GM12865 (cell line): ENCODE measurements around the gene REELD1.
A peak's percentile ranks its signal among the peaks of the same experiment; 100 is the strongest.

Experiments used
- DNase-seq: peaks from one replicate; pipeline ENCODE4 v3.0.0; 2010; ENCODE audit warnings: low read depth
- H3K4me3 ChIP-seq: 2 replicates; pipeline ENCODE4 v1.5.1; 2011; ENCODE audit warnings: mild to moderate bottlenecking, low read depth, low read length, control low read depth
- CTCF ChIP-seq: IDR thresholded peaks from 2 replicates; pipeline ENCODE4 v1.5.1; 2011; ENCODE audit warnings: low read length, control low read depth, low read depth, inconsistent platforms; ENCODE audit not compliant: insufficient read depth; ENCODE audit errors: missing control alignments

Gene REELD1

GRCh38 chr4:146260521-146260920 is 46.2 kb downstream of the REELD1 start:
- TF ChIP-seq CTCF: no peak
- no peak for DNase-seq
- no peak overlapping the region for H3K4me3 ChIP-seq

DNA sequence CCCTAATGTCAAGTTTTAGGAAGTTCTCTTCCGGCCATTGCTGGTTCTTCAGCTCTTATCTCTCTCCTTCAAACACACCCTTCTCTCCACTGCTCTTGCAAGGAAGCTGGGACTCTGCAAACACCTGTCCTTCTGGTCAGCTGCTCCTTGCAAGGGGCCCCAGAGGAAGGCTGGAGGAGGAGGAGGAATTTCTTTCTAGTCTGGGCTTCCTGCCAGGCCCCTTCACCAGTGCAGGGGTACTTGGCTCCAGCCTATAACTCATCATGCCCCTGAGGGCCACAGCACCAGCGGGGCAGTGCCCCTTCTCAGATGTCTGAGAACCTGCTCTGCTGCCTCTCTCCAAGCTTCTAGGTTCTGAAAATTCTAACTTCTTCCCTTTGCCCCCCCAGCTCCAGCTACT is 46.7 kb downstream of the REELD1 start:
- no peak for DNase-seq
- H3K4me3 ChIP-seq: no peak overlapping the region
- no peak for TF ChIP-seq CTCF

- DNase-seq: no peak
- TF ChIP-seq CTCF: no peak
- no peak overlapping the region for H3K4me3 ChIP-seq
Measured at GRCh38 chr4:146263793-146264192, 49.5 kb downstream of the REELD1 start.

DNA sequence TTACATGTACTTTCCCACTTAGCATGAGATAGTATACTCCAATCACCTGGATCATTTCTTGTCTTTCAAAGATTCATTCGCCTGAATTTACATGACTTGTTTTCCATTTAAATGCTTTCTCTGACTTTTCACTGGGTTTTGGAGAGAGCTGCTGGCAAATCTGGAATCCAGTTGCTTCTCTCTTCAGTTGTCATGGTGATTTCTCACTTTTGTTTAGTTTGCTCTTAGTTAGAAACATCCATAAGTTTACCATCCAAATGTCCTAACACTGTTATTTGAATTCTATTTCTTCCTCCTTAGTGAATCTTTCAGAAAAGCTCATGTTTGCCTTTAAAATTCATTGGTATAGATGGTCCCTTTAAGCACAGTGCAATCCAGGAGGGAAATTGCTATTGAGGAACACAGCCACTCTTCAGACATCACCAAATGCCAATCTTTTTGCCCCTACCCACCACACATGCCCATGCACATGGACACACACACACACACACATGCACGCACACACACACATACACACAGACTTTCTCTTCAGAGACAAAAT is 51.7 kb downstream of the REELD1 start:
- no peak for DNase-seq
- no peak for TF ChIP-seq CTCF
- no peak overlapping the region for H3K4me3 ChIP-seq

GRCh38 chr4:146267826-146268225 is 53.5 kb downstream of the REELD1 start:
- H3K4me3 ChIP-seq: no peak overlapping the region
- TF ChIP-seq CTCF: no peak
- DNase-seq: no peak

GRCh38 chr4:146269228-146269653 is 54.9 kb downstream of the REELD1 start:
- DNase-seq: peak; percentile 75
- H3K4me3 ChIP-seq: peak overlapping the region; percentile 38
- TF ChIP-seq CTCF: no peak

- H3K4me3 ChIP-seq: no peak overlapping the region
- DNase-seq: peak; percentile 62
- no peak for TF ChIP-seq CTCF
Measured at GRCh38 chr4:146271466-146271865, 57.1 kb downstream of the REELD1 start.
